GOT3 (cell line): Measurements from ENCODE around the gene NAA38.
A peak's percentile ranks its signal among the peaks of the same experiment; 100 is the strongest.
"Not testable (repeated sequence)": the region's sequence is repeated elsewhere in the genome, so short reads cannot be mapped to it uniquely, and the experiment has no call there.

ENCODE experiments used
- DNase-seq: peaks from one replicate; lab custom pipeline; 2025; ENCODE audit warnings: mixed read lengths; lab: John Stamatoyannopoulos, UW

NAA38 gene

GRCh38 chr17:7882068-7882467 is 24.7 kb upstream of the NAA38 start:
- DNase-seq = no peak

- no peak for DNase-seq
Observed at GRCh38 chr17:7881276-7882054, 24.1 kb upstream of the NAA38 start.

GRCh38 chr17:7880076-7880868 is 22.9 kb upstream of the NAA38 start:
- DNase-seq = no peak

- DNase-seq = no peak
Observed at GRCh38 chr17:7878234-7878633, 20.9 kb upstream of the NAA38 start.

GRCh38 chr17:7875804-7876370 is 18.5 kb upstream of the NAA38 start:
- no peak for DNase-seq

- DNase-seq = no peak
Observed at GRCh38 chr17:7873051-7873450, 15.7 kb upstream of the NAA38 start.

GRCh38 chr17:7867881-7868329 is 10.5 kb upstream of the NAA38 start:
- no peak for DNase-seq

GRCh38 chr17:7864995-7865650 is 7.8 kb upstream of the NAA38 start:
- no peak for DNase-seq

- not testable (repeated sequence) for DNase-seq
Observed at GRCh38 chr17:7864384-7864783, 7.0 kb upstream of the NAA38 start.

GRCh38 chr17:7862692-7863437 is 5.5 kb upstream of the NAA38 start:
- DNase-seq = no peak

GRCh38 chr17:7859028-7859427 is 1.7 kb upstream of the NAA38 start:
- DNase-seq = no peak

- DNase-seq = no peak
Observed at GRCh38 chr17:7858522-7858810, 1.1 kb upstream of the NAA38 start.

- peak; percentile 78 for DNase-seq
Observed at GRCh38 chr17:7857713-7858521, 558 bp upstream of the NAA38 start, which contains the start of gene CYB5D1. TSS of gene CYB5D1 (plus strand) at chr17:7858003. CDS start at chr17:7858135, 132 bp downstream.

GRCh38 chr17:7856011-7856810 is 1.1 kb downstream of the NAA38 start:
- DNase-seq = no peak

GRCh38 chr17:7855660-7856010 is 1.7 kb downstream of the NAA38 start:
- DNase-seq = no peak

- no peak for DNase-seq
Observed at GRCh38 chr17:7854851-7855659, 2.3 kb downstream of the NAA38 start, which contains the start of gene TMEM88. TSS of gene TMEM88 (plus strand) at chr17:7855066. CDS start at chr17:7855075, 9 bp downstream.

- DNase-seq = no peak
Observed at GRCh38 chr17:7854078-7854777, 3.1 kb downstream of the NAA38 start.

- no peak for DNase-seq
Observed at GRCh38 chr17:7853691-7854038, 3.7 kb downstream of the NAA38 start.
